Tibial nerve (tissue), 4 donors: Measurements from ENCODE around the gene CXCR6. TPM values are rescaled to one million over a fixed set of nuclear protein-coding genes. Genes with fewer than 3 reads are reported as not detected.

ENCODE experiments used
- DNase-seq, 2 donors: peaks; one replicate each; pipeline ENCODE4 v3.0.0-alpha.2; 2019; ENCODE audit warnings: low spot score in 2 of 2
- H3K27ac ChIP-seq, 4 donors: fragments of 200-600 bp; sonication (generic) in 3 of 4; one replicate each; pipeline ENCODE4 v1.5.1; 2017 to 2019; ENCODE audit warnings: mild to moderate bottlenecking in 1 of 4
- H3K27me3 ChIP-seq, 2 donors: fragments of 200-600 bp; sonication (generic) in 1 of 2; one replicate each; pipeline versions ENCODE4 v1.5.1 to v1.6.0; 2017 to 2019
- H3K36me3 ChIP-seq, 3 donors: fragments of 200-600 bp; sonication (generic); one replicate each; pipeline ENCODE4 v1.5.1; 2018 to 2019
- H3K4me1 ChIP-seq, 4 donors: fragments of 200-600 bp; sonication (generic) in 3 of 4; one replicate each; pipeline ENCODE4 v1.5.1; 2017 to 2019
- H3K4me3 ChIP-seq, 4 donors: fragments of 200-600 bp; sonication (generic) in 3 of 4; one replicate each; pipeline ENCODE4 v1.5.1; 2017 to 2019; ENCODE audit warnings: mild to moderate bottlenecking in 1 of 4, moderate library complexity in 1 of 4
- H3K9me3 ChIP-seq, 4 donors: fragments of 200-600 bp; sonication (generic) in 3 of 4; one replicate each; pipeline ENCODE4 v1.5.1; 2017 to 2019
- EP300 ChIP-seq, 2 donors: sonication (generic); formaldehyde crosslinking; IDR thresholded peaks; one replicate each; pipeline ENCODE4 v1.6.1; 2017; ENCODE audit warnings: antibody characterized with exemption in 2 of 2, mild to moderate bottlenecking in 1 of 2
- POLR2A ChIP-seq, 2 donors: fragments of 450-650 bp; IDR thresholded peaks; one replicate each; pipeline ENCODE4 v1.6.1; 2017; ENCODE audit warnings: antibody characterized with exemption in 2 of 2, mild to moderate bottlenecking in 2 of 2, moderate library complexity in 2 of 2
- WGBS, 2 donors: methylation state at CpG; one replicate each; pipeline ENCODE4 v1.1.5; 2018; 5-methylcytosine and 5-hydroxymethylcytosine counted together
- total RNA-seq, 4 donors: library from RNA; depleted of rRNA; stranded (reverse); fragments of >200 nt; gene quantifications; one replicate each; pipeline ENCODE4 v1.1.0, GENCODE V29; 2016
- TF ChIP-seq, protein P1 (sequence below), 5 experiments: fragments of 200-600 bp in 3 of 5; fragments of 450-650 bp in 2 of 5; sonication (generic) in 3 of 5; IDR thresholded peaks; one replicate each; pipeline ENCODE4 v1.5.1; 2016 to 2019; ENCODE audit warnings: antibody characterized with exemption in 5 of 5, mild to moderate bottlenecking in 3 of 5, moderate library complexity in 2 of 5

The CXCR6 gene
- total RNA-seq, 4 donors from 2014 or later = 0.87 to 2.7 (median 2.1) TPM; not detected in 1

DNA sequence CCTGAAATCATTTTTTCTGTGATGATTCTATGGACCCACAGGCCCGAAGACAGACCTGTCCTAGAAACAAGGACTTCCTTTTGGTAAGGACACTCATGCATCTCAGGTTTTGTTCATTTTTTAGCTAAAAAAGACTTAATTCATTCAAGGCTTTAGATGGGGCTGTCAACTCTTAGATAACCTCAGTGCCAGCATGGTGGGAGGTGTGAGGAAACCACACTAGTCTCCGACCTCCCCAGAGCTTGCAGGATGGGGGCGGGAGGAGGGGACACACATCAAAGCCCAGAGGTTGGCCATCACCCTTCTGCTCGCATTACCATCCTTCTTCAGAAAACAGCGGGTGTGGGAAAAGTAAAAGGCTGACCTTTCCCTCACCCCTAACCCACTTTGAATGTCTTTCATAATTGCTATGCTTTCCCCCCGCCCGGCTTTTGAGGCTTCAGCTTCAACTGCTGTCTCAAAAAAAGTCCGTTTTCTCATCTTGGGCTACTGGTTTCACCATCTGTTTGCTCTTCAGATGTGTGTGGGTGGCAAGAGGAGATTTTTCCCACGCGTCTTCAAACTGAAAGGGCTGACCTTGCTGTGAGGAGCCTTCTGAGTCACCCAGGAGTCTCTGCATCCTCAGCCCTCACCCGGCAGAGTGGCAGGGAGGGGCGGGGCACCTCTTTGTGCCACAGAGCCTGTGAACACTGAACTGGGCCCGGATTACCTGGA, 27.6 kb upstream of the CXCR6 start:
- TF ChIP-seq EP300 (IDR thresholded peaks at IDR 0.05) (no peak), POLR2A (IDR thresholded peaks at IDR 0.05) (no peak)
- TF ChIP-seq, protein P1, sequence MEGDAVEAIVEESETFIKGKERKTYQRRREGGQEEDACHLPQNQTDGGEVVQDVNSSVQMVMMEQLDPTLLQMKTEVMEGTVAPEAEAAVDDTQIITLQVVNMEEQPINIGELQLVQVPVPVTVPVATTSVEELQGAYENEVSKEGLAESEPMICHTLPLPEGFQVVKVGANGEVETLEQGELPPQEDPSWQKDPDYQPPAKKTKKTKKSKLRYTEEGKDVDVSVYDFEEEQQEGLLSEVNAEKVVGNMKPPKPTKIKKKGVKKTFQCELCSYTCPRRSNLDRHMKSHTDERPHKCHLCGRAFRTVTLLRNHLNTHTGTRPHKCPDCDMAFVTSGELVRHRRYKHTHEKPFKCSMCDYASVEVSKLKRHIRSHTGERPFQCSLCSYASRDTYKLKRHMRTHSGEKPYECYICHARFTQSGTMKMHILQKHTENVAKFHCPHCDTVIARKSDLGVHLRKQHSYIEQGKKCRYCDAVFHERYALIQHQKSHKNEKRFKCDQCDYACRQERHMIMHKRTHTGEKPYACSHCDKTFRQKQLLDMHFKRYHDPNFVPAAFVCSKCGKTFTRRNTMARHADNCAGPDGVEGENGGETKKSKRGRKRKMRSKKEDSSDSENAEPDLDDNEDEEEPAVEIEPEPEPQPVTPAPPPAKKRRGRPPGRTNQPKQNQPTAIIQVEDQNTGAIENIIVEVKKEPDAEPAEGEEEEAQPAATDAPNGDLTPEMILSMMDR (IDR thresholded peaks at IDR 0.05) = no peak
- DNase-seq = no peak
- H3K27me3 ChIP-seq = no peaks in the 10 kb centered on the region
- WGBS, 2 donors = 34 to 44% methylated on average over 13 of the region's 13 CpGs
- no peaks in the 10 kb centered on the region for H3K9me3 ChIP-seq
- H3K27ac ChIP-seq = no peak overlapping the region
- peak overlapping the region in 1 of 4 donors; percentile 9 for H3K4me3 ChIP-seq
- peaks cover 0 to 14% (median 0%) of the 10 kb centered on the region in 4 donors for H3K4me1 ChIP-seq
- peaks cover 0 to 48% (median 7%) of the 10 kb centered on the region in 3 donors for H3K36me3 ChIP-seq

DNA sequence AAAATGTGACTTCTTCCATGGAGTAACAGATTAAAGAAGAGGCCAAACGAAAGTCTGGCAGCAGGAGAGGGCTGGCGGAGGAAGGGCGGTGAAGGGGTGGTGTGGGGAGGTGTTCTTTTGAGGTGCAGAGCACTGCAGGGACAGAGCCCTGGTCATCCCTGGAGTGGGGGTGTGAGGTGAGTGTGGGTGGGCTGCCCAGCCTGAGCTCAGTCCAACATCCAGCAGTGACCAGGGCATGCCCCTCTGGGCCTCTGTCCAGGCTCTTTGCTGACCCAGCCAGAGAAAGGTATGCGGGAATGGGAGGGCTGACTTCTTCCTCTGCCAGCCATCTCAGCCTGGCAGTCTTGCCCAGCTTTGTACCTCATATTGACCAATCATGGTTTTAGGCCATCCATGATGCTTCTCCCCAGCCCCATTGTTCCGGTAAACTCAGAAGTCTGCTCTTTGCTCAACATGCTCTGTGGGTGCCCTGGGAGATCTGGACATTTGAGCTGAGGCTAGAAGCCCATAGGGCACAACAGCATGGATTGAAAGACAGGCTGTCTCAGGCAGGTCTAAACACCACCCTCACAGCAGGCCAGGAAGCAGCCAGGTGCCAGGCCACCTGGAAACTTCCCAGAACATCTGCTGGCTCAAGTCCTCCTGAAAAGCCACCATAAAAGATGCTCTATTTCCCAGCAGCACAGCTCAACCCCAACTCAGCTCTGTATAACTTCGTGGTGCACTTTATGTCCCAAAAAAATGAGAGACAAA, 25.9 kb upstream of the CXCR6 start:
- Histone ChIP-seq H3K4me3 (no peak overlapping the region), H3K4me1 (peaks cover 0 to 14% (median 0%) of the 10 kb centered on the region in 4 donors), H3K36me3 (peaks cover 0 to 57% (median 15%) of the 10 kb centered on the region in 3 donors), H3K9me3 (no peaks in the 10 kb centered on the region), H3K27me3 (no peaks in the 10 kb centered on the region), H3K27ac (no peak overlapping the region)
- WGBS, 2 donors = 78 to 83% methylated on average over 6 of the region's 6 CpGs
- no peak for DNase-seq
- TF ChIP-seq EP300 (IDR thresholded peaks at IDR 0.05) (no peak), POLR2A (IDR thresholded peaks at IDR 0.05) (no peak)
- TF ChIP-seq, protein P1 (IDR thresholded peaks at IDR 0.05) = no peak

DNA sequence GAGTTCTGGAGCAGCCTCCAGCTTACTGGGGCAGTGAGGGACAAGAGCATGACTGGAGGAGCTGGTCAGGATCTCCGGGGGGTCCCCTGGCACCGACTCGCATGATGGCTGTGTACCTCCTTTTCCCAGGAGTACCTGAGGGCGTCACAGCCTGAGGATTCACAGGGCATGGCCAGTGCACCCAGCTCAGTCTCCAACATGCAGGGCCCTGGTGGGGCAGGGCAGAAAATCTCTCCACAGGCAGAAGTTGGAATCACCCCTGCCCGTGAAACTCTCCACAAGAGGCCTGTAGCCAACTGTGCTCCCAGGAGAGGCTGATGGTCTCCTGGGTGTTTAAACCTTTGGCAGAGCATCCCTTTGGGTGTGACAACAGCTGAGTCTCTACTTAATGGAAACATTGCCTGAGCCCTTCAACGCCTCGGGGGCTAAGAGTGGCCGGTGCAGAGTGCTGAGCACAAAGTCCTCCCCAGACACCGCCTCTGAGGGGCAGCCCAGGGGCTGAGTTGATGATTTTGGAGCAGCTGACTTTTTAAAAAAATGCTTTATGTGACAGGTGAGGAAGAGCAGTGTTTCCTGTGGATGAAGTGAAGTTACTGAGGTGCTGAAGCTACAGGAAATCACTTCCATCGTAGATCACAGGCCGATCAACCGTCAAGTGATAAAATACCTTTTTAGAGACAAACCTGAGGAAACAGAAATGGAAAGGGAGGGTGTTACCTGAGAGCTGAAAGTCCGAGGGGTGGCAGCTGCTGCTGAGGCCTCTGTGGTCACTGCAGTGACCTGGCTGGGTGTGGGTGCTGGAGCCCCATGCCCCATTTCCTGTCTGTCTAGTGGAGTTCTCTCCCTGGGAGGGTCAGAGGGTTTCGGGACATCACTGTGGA, 21.9 kb upstream of the CXCR6 start:
- Histone ChIP-seq H3K36me3 (peaks cover 0 to 91% (median 19%) of the 10 kb centered on the region in 3 donors), H3K4me3 (no peak overlapping the region), H3K27ac (no peak overlapping the region), H3K27me3 (no peaks in the 10 kb centered on the region), H3K9me3 (no peaks in the 10 kb centered on the region), H3K4me1 (peaks cover 0 to 2% (median 0%) of the 10 kb centered on the region in 4 donors)
- TF ChIP-seq EP300 (IDR thresholded peaks at IDR 0.05) = no peak
- no peak for TF ChIP-seq POLR2A (IDR thresholded peaks at IDR 0.05)
- TF ChIP-seq, protein P1 (IDR thresholded peaks at IDR 0.05) = no peak
- 88 to 92% methylated on average over 13 to 14 of the region's 14 CpGs for WGBS, 2 donors
- no peak for DNase-seq

DNA sequence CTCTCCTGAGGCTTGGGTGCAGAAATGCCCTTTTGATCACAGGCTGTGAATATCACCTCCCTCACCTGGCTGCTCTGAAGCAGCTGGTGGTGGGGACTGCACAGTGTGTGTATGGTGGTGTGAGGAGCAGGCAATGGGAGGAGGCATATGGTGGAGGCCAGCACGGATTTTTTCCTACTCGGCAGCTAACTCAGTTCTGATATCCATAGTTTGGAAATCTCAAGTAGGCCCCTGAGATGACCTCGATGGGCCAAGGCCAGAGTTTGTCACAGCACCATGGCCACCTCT, 21.3 kb upstream of the CXCR6 start:
- Histone ChIP-seq H3K4me1 (no peaks in the 10 kb centered on the region), H3K4me3 (no peak overlapping the region), H3K27me3 (no peaks in the 10 kb centered on the region), H3K9me3 (no peaks in the 10 kb centered on the region), H3K36me3 (peaks cover 0 to 97% (median 19%) of the 10 kb centered on the region in 3 donors), H3K27ac (no peak overlapping the region)
- TF ChIP-seq EP300 (IDR thresholded peaks at IDR 0.05) (no peak), POLR2A (IDR thresholded peaks at IDR 0.05) (no peak)
- TF ChIP-seq, protein P1 (IDR thresholded peaks at IDR 0.05) = no peak
- WGBS, 2 donors = 88 to 89% methylated on average over 3 of the region's 3 CpGs
- DNase-seq = no peak
